ENCODE data around the gene LRRIQ3.

- no peak for TF ChIP-seq CTCF (IDR thresholded peaks at IDR 0.05)
- TF ChIP-seq POLR2A (IDR thresholded peaks at IDR 0.05), result no peak
Measured at GRCh38 chr1:74050386-74050785, 147.6 kb downstream of the LRRIQ3 start.
